ENCODE measurements around the gene ZNF777.

DNA sequence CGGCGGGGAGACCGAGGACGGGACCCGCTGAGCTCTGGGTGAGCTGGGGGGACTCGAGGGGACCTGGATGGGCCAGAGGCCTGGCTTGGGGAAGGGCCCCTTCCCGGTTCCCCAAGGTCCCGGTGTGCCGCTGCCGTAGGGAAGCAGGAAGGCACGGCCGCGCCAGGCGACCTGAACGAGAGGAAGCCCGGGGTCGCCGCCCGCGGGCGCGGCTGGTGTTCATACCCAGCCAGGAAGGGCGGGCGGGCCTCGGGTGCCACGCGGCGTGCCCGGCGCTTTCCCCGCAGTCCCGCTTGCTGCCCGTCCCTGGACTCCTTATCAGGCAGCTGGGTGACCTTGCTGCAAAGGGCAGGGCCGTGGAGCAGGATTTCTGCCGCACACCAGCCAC lies 38.0 kb downstream of the ZNF777 start:
- TF ChIP-seq, protein P1, sequence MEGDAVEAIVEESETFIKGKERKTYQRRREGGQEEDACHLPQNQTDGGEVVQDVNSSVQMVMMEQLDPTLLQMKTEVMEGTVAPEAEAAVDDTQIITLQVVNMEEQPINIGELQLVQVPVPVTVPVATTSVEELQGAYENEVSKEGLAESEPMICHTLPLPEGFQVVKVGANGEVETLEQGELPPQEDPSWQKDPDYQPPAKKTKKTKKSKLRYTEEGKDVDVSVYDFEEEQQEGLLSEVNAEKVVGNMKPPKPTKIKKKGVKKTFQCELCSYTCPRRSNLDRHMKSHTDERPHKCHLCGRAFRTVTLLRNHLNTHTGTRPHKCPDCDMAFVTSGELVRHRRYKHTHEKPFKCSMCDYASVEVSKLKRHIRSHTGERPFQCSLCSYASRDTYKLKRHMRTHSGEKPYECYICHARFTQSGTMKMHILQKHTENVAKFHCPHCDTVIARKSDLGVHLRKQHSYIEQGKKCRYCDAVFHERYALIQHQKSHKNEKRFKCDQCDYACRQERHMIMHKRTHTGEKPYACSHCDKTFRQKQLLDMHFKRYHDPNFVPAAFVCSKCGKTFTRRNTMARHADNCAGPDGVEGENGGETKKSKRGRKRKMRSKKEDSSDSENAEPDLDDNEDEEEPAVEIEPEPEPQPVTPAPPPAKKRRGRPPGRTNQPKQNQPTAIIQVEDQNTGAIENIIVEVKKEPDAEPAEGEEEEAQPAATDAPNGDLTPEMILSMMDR (conservative IDR thresholded peaks at IDR 0.05; ENCODE audit: low read length) = no peak
- no peak for TF ChIP-seq EZH2phosphoT487 (IDR thresholded peaks at IDR 0.05; ENCODE audit: borderline replicate concordance)
